H1 (cell line): Measurements from ENCODE around the gene ZNF573. TPM values are rescaled to one million over a fixed set of nuclear protein-coding genes. Genes with fewer than 3 reads are reported as not detected.

Experiments used
- CTCF ChIA-PET: fragments of 300-600 bp; sonication (Branson Sonifier 250); formaldehyde crosslinking; loops from one replicate; lab custom pipeline; 2021; ENCODE audit not compliant: partially characterized antibody; lab: Charles Lee
- POLR2A ChIA-PET: fragments of 300-600 bp; sonication (Branson Sonifier 250); formaldehyde crosslinking; loops from one replicate; lab custom pipeline; 2021; ENCODE audit warnings: inconsistent platforms; ENCODE audit not compliant: partially characterized antibody; lab: Charles Lee
- DNase-seq, 2 experiments: peaks; one replicate each; pipeline versions ENCODE4 v3.0.0 to v3.0.0-alpha.2; 2010 to 2022; ENCODE audit warnings: low spot score in 2 of 2, low read depth in 1 of 2, mixed read lengths in 1 of 2
- FAIRE-seq: peaks from 2 replicates; lab custom pipeline; 2011; peaks lifted over from hg19 to GRCh38; lab: Jason Lieb, UNC
- H2AFZ ChIP-seq: 2 replicates; pipeline ENCODE4 v1.8.1; 2012; ENCODE audit warnings: low read length, inconsistent platforms
- H2AK5ac ChIP-seq: 2 replicates; pipeline ENCODE4 v1.6.1; 2013; ENCODE audit warnings: low read depth, low read length
- H2BK120ac ChIP-seq: replicated peaks from 2 replicates; pipeline ENCODE3; 2013; ENCODE audit warnings: low read depth, low read length, inconsistent platforms
- H2BK12ac ChIP-seq: 2 replicates; pipeline ENCODE4 v1.6.1; 2013; ENCODE audit warnings: low read depth, low read length
- H2BK15ac ChIP-seq: 2 replicates; pipeline ENCODE4 v1.6.1; 2013; ENCODE audit warnings: low read length
- H2BK20ac ChIP-seq: 2 replicates; pipeline ENCODE4 v1.6.1; 2013; ENCODE audit warnings: low read length
- H2BK5ac ChIP-seq: 2 replicates; pipeline ENCODE4 v1.6.1; 2013; ENCODE audit warnings: low read depth, low read length
- H3K14ac ChIP-seq: 2 replicates; pipeline ENCODE4 v1.6.1; 2013; ENCODE audit warnings: inconsistent platforms; ENCODE audit not compliant: insufficient read length
- H3K18ac ChIP-seq: 2 replicates; pipeline ENCODE4 v1.6.1; 2013; ENCODE audit warnings: low read length; ENCODE audit errors: extremely low read depth
- H3K23ac ChIP-seq: 2 replicates; pipeline ENCODE4 v1.6.1; 2013; ENCODE audit warnings: inconsistent platforms; ENCODE audit not compliant: insufficient read length
- H3K23me2 ChIP-seq: 2 replicates; pipeline ENCODE4 v1.6.1; 2013; ENCODE audit warnings: low read depth, low read length
- H3K27ac ChIP-seq: 2 replicates; pipeline ENCODE4 v1.6.1; 2011; ENCODE audit warnings: low read depth, low read length, inconsistent platforms
- H3K27me3 ChIP-seq, 4 experiments: replicated peaks in 1 of 4; 1 replicate in 1 of 4; 2 replicates in 3 of 4; pipeline versions ENCODE4 v1.6.1 to v1.8.1; 2011 to 2013; ENCODE audit warnings: low read length in 3 of 4, mild to moderate bottlenecking in 3 of 4, inconsistent platforms in 2 of 4, mixed read lengths in 2 of 4, moderate library complexity in 1 of 4; ENCODE audit not compliant: control insufficient read depth in 3 of 4, insufficient read depth in 3 of 4; ENCODE audit errors: extremely low read depth in 1 of 4
- H3K36me3 ChIP-seq, 4 experiments: 2 replicates each; pipeline versions ENCODE4 v1.6.1 to v1.8.1; 2011 to 2013; ENCODE audit warnings: mild to moderate bottlenecking in 4 of 4, low read length in 3 of 4, moderate library complexity in 2 of 4, control low read depth in 1 of 4, inconsistent platforms in 1 of 4; ENCODE audit not compliant: insufficient read depth in 4 of 4, control insufficient read depth in 2 of 4
- H3K4ac ChIP-seq: replicated peaks from 2 replicates; pipeline ENCODE3; 2013; ENCODE audit warnings: low read length, low read depth, mixed read lengths, inconsistent platforms; ENCODE audit not compliant: insufficient read length
- H3K4me1 ChIP-seq, 4 experiments: replicated peaks in 1 of 4; 1 replicate in 1 of 4; 2 replicates in 3 of 4; pipeline versions ENCODE4 v1.6.1 to v1.8.1; 2011 to 2013; ENCODE audit warnings: low read length in 3 of 4, inconsistent platforms in 2 of 4, mixed read lengths in 1 of 4; ENCODE audit not compliant: insufficient read depth in 4 of 4, control insufficient read depth in 3 of 4
- H3K4me2 ChIP-seq, 2 experiments: 2 replicates each; pipeline versions ENCODE4 v1.6.1 to v1.8.1; 2011 to 2013; ENCODE audit warnings: low read depth in 2 of 2, low read length in 2 of 2, control low read depth in 1 of 2, inconsistent platforms in 1 of 2, mild to moderate bottlenecking in 1 of 2; ENCODE audit not compliant: insufficient read depth in 1 of 2
- H3K4me3 ChIP-seq, 4 experiments: fragments of 200-600, 300-600 bp in 1 of 4; sonication (generic), shearing (Covaris generic), sonication (Bioruptor Twin) in 1 of 4; 2 replicates each; pipeline versions ENCODE4 v1.5.1 to v1.8.1; 2011 to 2016; ENCODE audit warnings: low read length in 4 of 4, low read depth in 3 of 4, control low read depth in 2 of 4, inconsistent platforms in 2 of 4, mild to moderate bottlenecking in 2 of 4, mixed read lengths in 1 of 4, moderate library complexity in 1 of 4; ENCODE audit not compliant: insufficient read depth in 2 of 4; ENCODE audit errors: extremely low read depth in 1 of 4
- H3K56ac ChIP-seq: replicated peaks from 2 replicates; pipeline ENCODE3; 2013; ENCODE audit warnings: low read depth, mild to moderate bottlenecking, mixed read lengths, low read length, inconsistent platforms; ENCODE audit not compliant: insufficient read length
- H3K79me1 ChIP-seq: 2 replicates; pipeline ENCODE4 v1.6.1; 2013; ENCODE audit warnings: low read depth, low read length, control low read depth
- H3K79me2 ChIP-seq, 2 experiments: 2 replicates each; pipeline versions ENCODE4 v1.6.1 to v1.8.1; 2012 to 2013; ENCODE audit warnings: low read length in 2 of 2, mild to moderate bottlenecking in 2 of 2, inconsistent platforms in 1 of 2; ENCODE audit not compliant: insufficient read depth in 2 of 2, control insufficient read depth in 1 of 2
- H3K9ac ChIP-seq, 4 experiments: replicated peaks in 1 of 4; 1 replicate in 1 of 4; 2 replicates in 3 of 4; pipeline versions ENCODE4 v1.6.1 to v1.8.1; 2011 to 2013; ENCODE audit warnings: low read depth in 3 of 4, low read length in 3 of 4, control low read depth in 2 of 4, mild to moderate bottlenecking in 2 of 4, moderate library complexity in 2 of 4, inconsistent platforms in 1 of 4; ENCODE audit errors: extremely low read depth in 1 of 4
- H3K9me3 ChIP-seq, 2 experiments: 2 replicates each; pipeline versions ENCODE4 v1.6.1 to v1.8.1; 2012 to 2013; ENCODE audit warnings: mild to moderate bottlenecking in 2 of 2, moderate library complexity in 2 of 2, control low read depth in 1 of 2, inconsistent platforms in 1 of 2, low read depth in 1 of 2, low read length in 1 of 2, mixed read lengths in 1 of 2; ENCODE audit not compliant: insufficient read depth in 2 of 2
- H4K20me1 ChIP-seq, 2 experiments: replicated peaks in 1 of 2; 2 replicates each; pipeline versions ENCODE3 to v1.8.1; 2011 to 2013; ENCODE audit warnings: inconsistent platforms in 2 of 2, low read length in 2 of 2, mild to moderate bottlenecking in 1 of 2; ENCODE audit not compliant: insufficient read depth in 2 of 2, control insufficient read depth in 1 of 2
- H4K5ac ChIP-seq: 2 replicates; pipeline ENCODE4 v1.6.1; 2013; ENCODE audit warnings: low read length, low read depth, mixed read lengths, inconsistent platforms; ENCODE audit not compliant: insufficient read length
- H4K8ac ChIP-seq: 2 replicates; pipeline ENCODE4 v1.8.0; 2013; ENCODE audit warnings: mild to moderate bottlenecking, moderate library complexity, low read length, inconsistent platforms; ENCODE audit not compliant: insufficient read depth; ENCODE audit errors: extremely low read depth
- H4K91ac ChIP-seq: replicated peaks from 2 replicates; pipeline ENCODE3; 2013; ENCODE audit warnings: low read length, mixed read lengths, inconsistent platforms; ENCODE audit not compliant: insufficient read length
- CEBPB ChIP-seq: IDR thresholded peaks from 2 replicates; pipeline ENCODE4 v1.6.1; 2012; ENCODE audit warnings: low read depth, low read length
- RFX5 ChIP-seq: IDR thresholded peaks from 2 replicates; pipeline ENCODE4 v1.6.1; 2011; ENCODE audit warnings: low read depth, low read length, improper control_type of control experiment, borderline replicate concordance
- SIRT6 ChIP-seq: IDR thresholded peaks from one replicate; pipeline ENCODE4 v1.7.1; 2012; ENCODE audit warnings: low read length, inconsistent platforms
- SRF ChIP-seq: IDR thresholded peaks from 2 replicates; pipeline ENCODE4 v1.6.1; 2011; ENCODE audit warnings: mild to moderate bottlenecking, low read depth, low read length, moderate library complexity
- WGBS, 2 experiments: shearing (Covaris generic) in 1 of 2; methylation state at CpG; one replicate each; pipeline versions ENCODE4 v1.1.6 to v1.1.7; 2013 to 2015; ENCODE audit warnings: low lambda C conversion rate in 2 of 2, mixed read lengths in 2 of 2, inconsistent platforms in 1 of 2, low coverage in 1 of 2, missing lambda C conversion rate in 1 of 2; ENCODE audit not compliant: insufficient replicate concordance in 2 of 2, insufficient coverage in 1 of 2, insufficient read length in 1 of 2; ENCODE audit errors: extremely low coverage in 1 of 2, missing lambda C conversion rate in 1 of 2; 5-methylcytosine and 5-hydroxymethylcytosine counted together
- polyA plus RNA-seq, 7 experiments: library from polyadenylated mRNA; depleted of rRNA in 3 of 7; stranded (reverse) in 5 of 7; unstranded in 2 of 7; fragments of >200 nt in 5 of 7; fragments of 200-250 nt in 2 of 7; gene quantifications; 1 replicate in 5 of 7; 2 replicates in 1 of 7; 4 replicates in 1 of 7; pipeline versions ENCODE4 v1.2.1 to v1.2.3, GENCODE V29; 2011 to 2013; ENCODE audit warnings: missing spikeins in 2 of 7, mixed read lengths in 2 of 7
- total RNA-seq: library from RNA; stranded (reverse); fragmentation: NEBNext Ultra II Directional; extraction: Animal tissue kit (Norgen Biotek cat#: 25700); gene quantifications from 2 replicates; pipeline ENCODE4 v1.2.1, GENCODE V29; 2021

The ZNF573 gene
- total and polyA plus RNA-seq, 2 of the 8 experiments (the other 6 are each of a cell fraction or from before 2014, with no cell fraction given), result 6.3 to 13.8 TPM

DNA sequence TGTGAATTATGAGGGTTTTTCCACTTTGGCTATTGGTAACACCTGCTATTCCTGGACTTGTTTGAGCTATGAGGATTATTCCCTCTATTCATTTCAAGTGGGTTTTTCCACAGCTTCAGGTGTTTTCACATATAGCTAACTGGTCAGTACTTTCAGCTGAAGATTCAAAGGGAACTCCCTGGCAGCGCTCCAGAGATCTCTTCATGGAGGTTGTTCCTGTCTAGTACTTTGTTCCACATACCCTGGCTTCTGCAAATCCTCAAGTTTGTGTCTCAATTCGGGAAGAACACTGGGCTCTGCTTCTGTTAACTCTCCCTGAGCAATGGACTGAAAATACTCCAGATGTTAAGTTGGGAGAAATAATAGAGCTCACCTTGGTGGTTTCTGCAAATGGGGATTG lies 54.2 kb downstream of the ZNF573 start:
- ChIA-PET CTCF (interaction anchor here (0.6 kb wide), 1 partner anchor 328 kb away, joined by 6 read pairs; no protein-coding TSS in a partner anchor), POLR2A (interaction anchor here (1.1 to 1.5 kb wide), 2 partner anchors 54 to 137 kb away, joined by 4 to 7 read pairs; partner anchors contain the start of gene ZNF573)
- Histone ChIP-seq H3K56ac (no peak overlapping the region), H2BK20ac (no peak overlapping the region), H3K36me3 (no peaks in the 10 kb centered on the region; a peak in 1 of 8 replicates), H3K23me2 (no peaks in the 10 kb centered on the region), H3K4me3 (no peak overlapping the region), H3K23ac (no peak overlapping the region), H3K4me1 (no peaks in the 10 kb centered on the region), H3K27me3 (no peaks in the 10 kb centered on the region), H3K79me1 (no peaks in the 10 kb centered on the region), H4K20me1 (no peaks in the 10 kb centered on the region), H2AFZ (no peak overlapping the region), H3K27ac (no peak overlapping the region), H3K14ac (no peak overlapping the region), H2BK120ac (no peak overlapping the region), H3K9me3 (no peaks in the 10 kb centered on the region), H3K4me2 (no peak overlapping the region), H4K91ac (no peak overlapping the region), H3K79me2 (no peaks in the 10 kb centered on the region), H4K8ac (no peak overlapping the region), H3K18ac (no peak overlapping the region), H3K9ac (no peak overlapping the region), H3K4ac (no peak overlapping the region), H2BK5ac (no peak overlapping the region), H2BK12ac (no peak overlapping the region), H2BK15ac (no peak overlapping the region), H2AK5ac (no peak overlapping the region), H4K5ac (no peak overlapping the region)
- no peak for TF ChIP-seq RFX5
- no peak for TF ChIP-seq SRF
- TF ChIP-seq CEBPB, result no peak
- TF ChIP-seq SIRT6, result no peak
- FAIRE-seq (no peak), DNase-seq (no peak)
- WGBS, 2 experiments, result 84% methylated on average over 2 of the region's 2 CpGs; no CpG with 5 or more reads in 1 of the 2 experiments
